ENCODE measurements around the gene PGM2L1.
"Not testable (repeated sequence)": the region's sequence is repeated elsewhere in the genome, so short reads cannot be mapped to it uniquely, and the experiment has no call there.

Gene PGM2L1

DNA sequence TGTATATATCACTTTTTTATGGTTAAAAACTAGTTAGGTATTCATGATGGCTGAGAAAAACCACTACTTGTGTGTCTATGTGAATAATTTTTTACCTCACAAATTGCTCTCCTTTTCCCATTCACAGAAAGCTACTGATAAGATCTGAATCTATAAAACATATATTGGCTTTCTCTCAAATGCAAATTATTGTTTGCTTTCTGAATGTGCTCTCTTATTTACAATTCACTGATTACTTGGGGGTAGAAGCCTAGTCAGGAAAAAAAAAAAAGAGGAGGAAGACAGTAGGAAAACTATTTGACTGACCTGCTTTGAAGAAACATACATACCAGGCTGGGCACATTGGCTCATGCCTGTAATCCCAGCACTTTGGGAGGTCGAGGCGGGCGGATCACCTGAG is 20.5 kb downstream of the PGM2L1 start:
- H3K9me3 Mint-ChIP-seq: no peaks in the 10 kb centered on the region
- H3K27me3 Mint-ChIP-seq: no peaks in the 10 kb centered on the region
- H3K4me1 Mint-ChIP-seq (ENCODE audit: low read depth): no peaks in the 10 kb centered on the region
- no peak overlapping the region for H3K27ac Mint-ChIP-seq
- H3K4me3 Mint-ChIP-seq: no peak overlapping the region
- H3K36me3 Mint-ChIP-seq (ENCODE audit: low read depth): no peaks in the 10 kb centered on the region

DNA sequence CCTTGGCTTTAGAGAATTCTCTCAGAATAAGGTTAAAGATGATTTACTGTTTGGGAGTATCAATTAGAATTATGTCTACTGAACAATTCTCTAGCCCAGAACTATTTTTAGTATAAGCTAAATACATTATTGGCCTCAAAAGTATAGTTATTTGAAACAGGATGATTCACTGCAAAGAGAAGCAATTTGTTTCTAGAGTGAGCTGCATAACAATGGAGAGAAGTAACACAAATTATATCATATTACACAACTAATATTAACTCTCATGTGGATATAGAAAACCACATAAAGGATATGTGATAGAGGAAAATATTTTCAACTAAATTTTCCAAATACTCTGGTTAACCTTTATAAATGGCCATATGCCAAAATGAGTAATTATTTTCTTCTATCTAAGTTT is 24.9 kb downstream of the PGM2L1 start:
- no peaks in the 10 kb centered on the region for H3K9me3 Mint-ChIP-seq
- no peaks in the 10 kb centered on the region for H3K4me1 Mint-ChIP-seq (ENCODE audit: low read depth)

DNA sequence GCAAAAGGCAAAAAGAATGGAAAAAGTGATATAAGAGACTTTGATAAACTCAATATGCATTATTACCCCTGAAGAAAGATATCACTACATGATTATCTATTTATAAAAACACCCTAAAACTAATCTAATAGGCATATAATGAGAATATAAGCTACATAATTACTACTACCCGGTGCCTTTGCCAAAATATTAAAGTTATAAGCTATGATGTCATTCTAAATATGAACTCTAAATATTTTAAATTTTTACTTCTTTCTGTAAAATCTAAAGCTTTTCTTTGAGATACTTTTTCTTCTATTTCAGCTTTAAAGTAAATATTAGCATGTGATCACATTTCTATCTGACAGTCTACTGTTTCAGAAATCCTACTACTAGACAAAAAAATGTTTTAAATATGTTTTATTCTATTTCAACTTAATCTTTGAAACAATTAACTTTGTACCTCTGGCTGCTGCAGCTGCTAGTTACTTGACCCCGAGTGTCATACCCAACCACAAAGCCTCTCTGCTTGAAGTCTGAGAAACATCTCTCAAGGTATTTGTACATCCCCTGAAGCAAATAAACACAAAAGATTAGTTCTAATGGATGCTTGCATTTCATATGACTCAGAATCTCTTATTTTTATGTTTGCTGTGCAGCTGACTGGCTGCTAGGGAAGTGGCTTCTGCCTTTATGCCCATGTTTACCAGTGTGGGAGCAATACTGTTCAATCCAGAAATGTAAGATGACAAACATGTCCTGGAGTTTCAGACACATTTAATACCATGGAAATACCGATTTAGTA is 26.8 kb downstream of the PGM2L1 start:
- Mint-ChIP-seq H3K27me3 (no peaks in the 10 kb centered on the region), H3K9me3 (no peaks in the 10 kb centered on the region), H3K4me3 (no peak overlapping the region), H3K4me1 (ENCODE audit: low read depth) (no peaks in the 10 kb centered on the region), H3K27ac (no peak overlapping the region), H3K36me3 (ENCODE audit: low read depth) (peaks cover 7% of the 10 kb centered on the region)

More for the DNA sequence above, 24.9 kb downstream of the PGM2L1 start:
- no peaks in the 10 kb centered on the region for H3K27me3 Mint-ChIP-seq
- H3K4me3 Mint-ChIP-seq: no peak overlapping the region
- H3K27ac Mint-ChIP-seq: no peak overlapping the region
- peaks cover 7% of the 10 kb centered on the region for H3K36me3 Mint-ChIP-seq (ENCODE audit: low read depth)

DNA sequence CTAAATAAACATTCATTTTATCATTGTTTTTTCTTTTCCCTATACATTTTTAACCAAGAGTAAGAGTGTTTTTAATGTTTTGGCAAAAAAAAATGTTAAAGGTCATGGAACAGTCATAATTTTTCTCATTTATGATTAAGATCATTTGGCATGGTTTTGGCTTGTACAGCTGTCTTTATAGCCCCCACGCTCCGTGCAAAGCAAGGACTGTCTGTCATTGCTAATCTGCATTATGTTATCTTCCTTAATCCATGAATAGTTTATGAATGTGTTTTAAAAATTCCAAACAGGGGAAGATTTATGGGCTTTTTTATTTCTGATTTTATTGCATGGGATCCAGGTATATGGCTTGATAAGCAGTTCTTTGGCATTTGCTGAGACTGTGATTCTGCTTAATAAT is 28.1 kb downstream of the PGM2L1 start:
- no peak overlapping the region for H3K4me3 Mint-ChIP-seq
- no peaks in the 10 kb centered on the region for H3K4me1 Mint-ChIP-seq (ENCODE audit: low read depth)
- no peak overlapping the region for H3K27ac Mint-ChIP-seq
- peaks cover 7% of the 10 kb centered on the region for H3K36me3 Mint-ChIP-seq (ENCODE audit: low read depth)
- no peaks in the 10 kb centered on the region for H3K27me3 Mint-ChIP-seq
- H3K9me3 Mint-ChIP-seq: no peaks in the 10 kb centered on the region

DNA sequence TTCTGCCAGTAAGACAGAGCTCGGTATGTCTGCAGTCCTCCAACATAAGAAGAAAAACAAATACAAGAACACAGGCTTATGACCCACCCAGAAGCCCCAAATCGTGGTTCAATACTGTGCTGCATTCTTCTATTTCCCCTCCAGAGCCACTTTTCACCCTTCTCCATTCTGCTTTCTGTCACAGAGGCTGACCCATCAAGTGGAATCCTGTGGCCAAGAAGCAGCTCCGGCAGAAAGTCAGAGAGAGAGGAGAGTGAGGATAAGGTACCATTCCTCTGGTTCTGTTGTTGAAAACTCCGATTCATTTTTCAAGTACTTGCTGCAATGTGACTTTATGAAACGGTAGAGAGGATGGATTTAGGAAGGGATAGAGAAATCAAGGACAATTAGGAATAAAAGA is 30.4 kb downstream of the PGM2L1 start:
- H3K27ac Mint-ChIP-seq: no peak overlapping the region
- peaks cover 7% of the 10 kb centered on the region for H3K36me3 Mint-ChIP-seq (ENCODE audit: low read depth)
- H3K4me1 Mint-ChIP-seq (ENCODE audit: low read depth): no peaks in the 10 kb centered on the region
- no peaks in the 10 kb centered on the region for H3K27me3 Mint-ChIP-seq
- no peak overlapping the region for H3K4me3 Mint-ChIP-seq
- no peaks in the 10 kb centered on the region for H3K9me3 Mint-ChIP-seq

DNA sequence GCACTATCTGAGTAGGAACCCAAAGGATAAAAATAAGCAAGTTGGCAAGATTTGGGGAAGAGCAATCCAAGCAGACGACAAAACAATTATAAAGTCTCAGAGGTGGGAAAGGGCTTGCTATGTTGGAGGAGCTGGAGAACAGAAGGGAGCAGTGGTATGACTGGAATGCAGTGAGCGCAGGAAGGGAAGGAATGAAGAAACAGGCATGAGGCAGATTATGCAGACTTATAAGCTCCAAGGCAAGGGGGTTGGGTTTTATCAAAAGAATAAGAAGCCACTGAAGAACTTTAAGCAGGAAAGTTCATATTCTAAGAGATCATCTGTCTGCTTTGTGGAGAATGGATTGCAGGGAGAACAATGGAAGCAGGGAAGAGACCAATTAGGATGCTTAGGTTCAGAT is 31.7 kb downstream of the PGM2L1 start:
- H3K9me3 Mint-ChIP-seq: no peaks in the 10 kb centered on the region

DNA sequence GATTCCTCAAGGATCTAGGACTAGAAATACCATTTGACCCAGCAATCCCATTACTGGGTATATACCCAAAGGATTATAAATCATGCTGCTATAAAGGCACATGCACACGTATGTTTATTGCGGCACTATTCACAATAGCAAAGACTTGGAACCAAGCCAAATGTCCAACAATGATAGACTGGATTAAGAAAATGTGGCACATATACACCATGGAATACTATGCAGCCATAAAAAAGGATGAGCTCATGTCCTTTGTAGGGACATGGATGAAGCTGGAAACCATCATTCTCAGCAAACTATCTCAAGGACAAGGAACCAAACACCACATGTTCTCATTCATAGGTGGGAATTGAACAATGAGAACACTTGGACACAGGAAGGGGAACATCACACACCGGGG is 32.4 kb downstream of the PGM2L1 start:
- not testable (repeated sequence) for H3K9me3 Mint-ChIP-seq; H3K27ac Mint-ChIP-seq; H3K4me1 Mint-ChIP-seq (ENCODE audit: low read depth); H3K27me3 Mint-ChIP-seq; H3K4me3 Mint-ChIP-seq
- H3K36me3 Mint-ChIP-seq (ENCODE audit: low read depth): peaks cover 19% of the 10 kb centered on the region

More for the DNA sequence above, 31.7 kb downstream of the PGM2L1 start:
- Mint-ChIP-seq H3K4me3 (no peak overlapping the region), H3K27me3 (no peaks in the 10 kb centered on the region), H3K4me1 (ENCODE audit: low read depth) (no peaks in the 10 kb centered on the region), H3K36me3 (ENCODE audit: low read depth) (peaks cover 17% of the 10 kb centered on the region), H3K27ac (no peak overlapping the region)

DNA sequence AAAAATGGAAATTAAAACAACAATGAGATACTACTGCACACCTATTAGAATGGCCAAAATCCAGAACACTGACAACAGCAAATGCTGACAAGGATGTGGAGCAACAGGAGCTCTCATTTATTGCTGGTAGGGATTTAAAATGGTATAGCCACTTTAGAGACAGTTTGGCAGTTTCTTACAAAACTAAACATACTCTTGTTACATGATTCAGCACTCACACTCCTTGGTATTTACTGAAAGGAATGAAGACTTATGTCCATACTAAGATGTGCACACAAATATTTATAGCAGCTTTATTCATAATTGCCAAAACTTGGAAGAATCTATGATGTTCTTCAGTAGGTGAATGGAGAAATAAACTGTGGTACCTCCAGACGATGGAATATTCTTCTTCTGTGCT is 40.8 kb downstream of the PGM2L1 start:
- Mint-ChIP-seq H3K4me3 (no peak overlapping the region), H3K27ac (no peak overlapping the region), H3K27me3 (no peaks in the 10 kb centered on the region), H3K36me3 (ENCODE audit: low read depth) (peaks cover 39% of the 10 kb centered on the region), H3K4me1 (ENCODE audit: low read depth) (peaks cover 4% of the 10 kb centered on the region), H3K9me3 (no peaks in the 10 kb centered on the region)

DNA sequence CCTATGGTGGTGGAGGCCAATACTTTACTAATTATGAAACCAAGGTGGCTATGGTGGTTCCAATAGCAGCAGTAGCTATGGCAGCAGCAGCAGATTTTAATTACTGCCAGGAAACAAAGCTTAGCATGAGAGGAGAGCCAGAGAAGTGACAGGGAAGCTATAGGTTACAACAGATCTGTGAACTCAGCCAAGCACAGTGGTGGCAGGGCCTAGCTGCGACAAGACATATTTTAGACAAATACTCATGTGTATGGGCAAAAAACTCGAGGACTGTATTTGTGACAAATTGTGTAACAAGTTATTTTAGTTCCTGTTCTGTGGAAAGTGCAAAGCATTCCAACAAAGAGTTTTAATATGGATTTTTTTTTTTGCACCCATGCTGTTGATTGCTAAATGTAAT is 42.6 kb downstream of the PGM2L1 start:
- no peaks in the 10 kb centered on the region for H3K9me3 Mint-ChIP-seq
- H3K4me1 Mint-ChIP-seq (ENCODE audit: low read depth): peaks cover 4% of the 10 kb centered on the region
- no peak overlapping the region for H3K27ac Mint-ChIP-seq
- H3K4me3 Mint-ChIP-seq: no peak overlapping the region
- H3K27me3 Mint-ChIP-seq: no peaks in the 10 kb centered on the region
- H3K36me3 Mint-ChIP-seq (ENCODE audit: low read depth): peaks cover 38% of the 10 kb centered on the region

DNA sequence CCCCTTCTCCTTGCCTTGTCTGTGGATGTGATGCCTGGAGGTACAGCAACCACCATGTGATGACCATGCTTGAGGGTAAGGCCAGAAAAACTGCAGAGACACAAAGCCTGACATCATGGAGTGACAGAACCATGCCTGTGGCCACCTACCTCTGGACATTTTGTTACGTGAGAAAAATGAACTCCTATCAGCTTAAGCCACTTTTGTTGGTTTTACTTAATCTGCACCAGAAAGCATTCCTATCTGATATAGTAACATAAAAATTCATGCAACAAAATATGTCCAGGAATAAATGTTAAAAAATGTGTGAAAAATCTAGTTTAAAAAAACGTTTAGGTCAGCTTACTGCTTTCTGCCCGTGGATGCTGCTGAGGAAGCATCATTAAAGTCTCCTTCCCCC is 44.2 kb downstream of the PGM2L1 start:
- H3K4me3 Mint-ChIP-seq: no peak overlapping the region
- no peak overlapping the region for H3K27ac Mint-ChIP-seq
- H3K9me3 Mint-ChIP-seq: no peaks in the 10 kb centered on the region
- H3K4me1 Mint-ChIP-seq (ENCODE audit: low read depth): peaks cover 4% of the 10 kb centered on the region
- no peaks in the 10 kb centered on the region for H3K27me3 Mint-ChIP-seq
- H3K36me3 Mint-ChIP-seq (ENCODE audit: low read depth): peaks cover 33% of the 10 kb centered on the region

DNA sequence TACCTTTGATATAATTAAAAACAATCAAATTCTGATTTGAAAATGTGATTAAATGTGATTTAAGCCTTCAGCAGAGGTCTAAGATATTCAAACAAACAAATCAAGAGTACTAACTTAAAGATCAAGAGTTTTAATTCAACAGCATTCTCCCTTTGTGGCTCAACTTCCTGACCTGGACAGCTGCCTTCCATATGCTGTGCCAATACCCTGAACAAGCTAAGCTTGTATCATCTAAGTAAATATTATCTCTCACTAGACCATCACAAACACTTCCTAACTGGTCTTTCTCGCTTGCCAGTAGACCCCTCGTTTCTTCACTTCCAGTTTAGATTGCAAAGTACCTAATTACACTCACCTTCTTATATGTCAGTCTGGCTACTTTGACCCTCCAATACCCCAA is 50.9 kb downstream of the PGM2L1 start:
- Mint-ChIP-seq H3K4me1 (ENCODE audit: low read depth) (no peaks in the 10 kb centered on the region), H3K4me3 (no peak overlapping the region), H3K27me3 (no peaks in the 10 kb centered on the region), H3K9me3 (no peaks in the 10 kb centered on the region), H3K36me3 (ENCODE audit: low read depth) (peaks cover 9% of the 10 kb centered on the region), H3K27ac (no peak overlapping the region)

DNA sequence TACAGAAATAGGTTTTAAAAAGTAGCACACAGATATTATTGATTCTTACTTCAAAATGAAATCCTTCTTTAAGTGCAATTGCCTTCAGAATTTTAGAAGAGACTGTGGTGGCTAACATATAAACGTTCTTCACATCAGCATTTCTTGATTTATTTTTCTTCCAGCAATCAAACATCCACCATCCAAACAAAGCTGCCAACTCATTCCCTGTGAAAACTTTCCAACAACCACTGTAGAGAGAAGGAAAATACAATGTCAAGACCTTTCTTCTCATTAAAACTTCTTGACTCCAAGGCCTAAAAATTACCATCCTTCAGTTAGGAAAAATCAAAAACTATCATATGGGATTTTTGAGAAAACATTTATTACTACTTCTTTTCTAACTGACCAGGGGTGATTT is 52.8 kb downstream of the PGM2L1 start:
- H3K4me3 Mint-ChIP-seq: no peak overlapping the region
- H3K27ac Mint-ChIP-seq: no peak overlapping the region
- H3K27me3 Mint-ChIP-seq: no peaks in the 10 kb centered on the region
- no peaks in the 10 kb centered on the region for H3K9me3 Mint-ChIP-seq
- H3K36me3 Mint-ChIP-seq (ENCODE audit: low read depth): peaks cover 11% of the 10 kb centered on the region
- H3K4me1 Mint-ChIP-seq (ENCODE audit: low read depth): no peaks in the 10 kb centered on the region

DNA sequence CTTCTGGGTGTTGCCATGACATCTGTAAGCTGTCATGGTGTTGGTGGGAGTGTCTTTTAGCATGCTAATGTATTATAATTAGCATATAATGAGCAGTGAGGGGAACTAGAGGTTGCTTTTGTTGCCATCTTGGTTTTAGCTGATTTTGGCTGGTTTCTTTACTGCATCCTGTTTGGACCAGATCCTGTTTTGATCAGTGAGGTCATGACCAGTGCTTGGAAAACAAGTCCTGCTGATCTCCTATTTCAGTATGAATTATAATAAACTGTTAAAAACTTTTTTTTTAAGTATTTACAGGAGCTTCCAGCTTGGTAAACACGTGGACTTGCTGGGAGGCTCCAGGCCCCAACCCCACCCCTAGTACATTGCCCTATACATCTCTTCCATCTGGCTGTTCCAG is 56.3 kb downstream of the PGM2L1 start:
- Mint-ChIP-seq H3K27ac (no peak overlapping the region), H3K4me1 (ENCODE audit: low read depth) (no peaks in the 10 kb centered on the region), H3K27me3 (no peaks in the 10 kb centered on the region), H3K4me3 (no peak overlapping the region), H3K9me3 (no peaks in the 10 kb centered on the region), H3K36me3 (ENCODE audit: low read depth) (peaks cover 12% of the 10 kb centered on the region)

DNA sequence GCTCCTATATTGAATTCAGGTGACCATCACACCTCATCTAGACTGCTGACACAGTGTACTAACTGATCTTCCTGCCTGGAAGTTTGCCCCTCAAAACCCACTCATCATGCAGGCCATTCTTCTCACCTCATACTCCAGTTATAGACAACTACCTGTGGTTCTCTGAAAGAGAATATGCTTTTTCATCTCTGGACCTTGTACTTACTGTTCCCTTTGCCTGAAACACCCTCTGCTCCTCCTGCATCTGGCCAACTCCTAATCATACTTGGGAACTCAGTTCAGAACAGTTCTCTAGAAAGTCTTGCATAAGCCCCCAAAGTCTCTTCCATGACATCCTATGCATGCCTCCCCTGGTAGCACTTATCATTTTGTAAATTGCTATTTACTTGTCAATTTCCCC is 58.6 kb downstream of the PGM2L1 start:
- H3K9me3 Mint-ChIP-seq: no peaks in the 10 kb centered on the region
- no peaks in the 10 kb centered on the region for H3K27me3 Mint-ChIP-seq
- H3K27ac Mint-ChIP-seq: no peak overlapping the region
- no peaks in the 10 kb centered on the region for H3K4me1 Mint-ChIP-seq (ENCODE audit: low read depth)
- no peak overlapping the region for H3K4me3 Mint-ChIP-seq
- H3K36me3 Mint-ChIP-seq (ENCODE audit: low read depth): peaks cover 12% of the 10 kb centered on the region

DNA sequence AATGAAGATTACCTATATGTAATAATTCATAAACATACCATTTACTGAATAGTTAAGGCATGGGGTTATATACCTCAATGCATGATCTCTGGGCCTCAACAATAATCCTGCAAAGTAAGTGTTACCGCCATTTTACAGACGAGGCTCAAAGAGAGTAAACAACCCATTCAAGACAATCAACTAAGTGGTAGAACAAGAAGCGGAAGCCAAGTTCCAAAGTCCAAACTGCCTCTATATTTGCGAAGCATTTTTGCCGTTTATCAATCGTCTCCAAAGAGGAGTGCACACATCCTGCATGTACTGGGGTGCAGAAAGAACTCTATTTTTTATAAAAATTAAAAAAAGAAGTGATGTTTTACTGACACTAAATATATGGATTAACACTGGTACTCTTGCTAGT is 59.3 kb downstream of the PGM2L1 start:
- no peaks in the 10 kb centered on the region for H3K4me1 Mint-ChIP-seq (ENCODE audit: low read depth)
- no peak overlapping the region for H3K4me3 Mint-ChIP-seq
- H3K36me3 Mint-ChIP-seq (ENCODE audit: low read depth): peaks cover 12% of the 10 kb centered on the region
- no peaks in the 10 kb centered on the region for H3K9me3 Mint-ChIP-seq
- H3K27ac Mint-ChIP-seq: no peak overlapping the region
- H3K27me3 Mint-ChIP-seq: no peaks in the 10 kb centered on the region

DNA sequence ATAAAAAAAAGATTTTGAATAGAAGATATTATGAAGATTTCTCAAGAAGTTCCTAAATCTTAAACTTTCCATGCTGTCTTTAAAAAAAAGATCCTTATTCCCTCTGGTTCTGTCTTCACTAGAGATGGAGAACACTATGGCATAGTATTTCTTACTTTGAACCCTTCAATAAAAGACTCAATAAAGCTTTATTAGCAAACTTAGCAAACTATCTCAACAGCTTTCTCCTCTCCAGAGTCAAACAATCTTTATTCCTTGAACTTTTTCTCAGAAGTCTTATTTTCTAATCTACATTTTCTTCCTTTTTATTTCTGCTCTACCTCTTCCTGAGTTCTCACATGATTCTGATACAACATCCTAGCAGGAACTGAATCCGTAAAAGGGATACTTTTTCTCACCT is 65.0 kb downstream of the PGM2L1 start:
- no peak overlapping the region for H3K27ac Mint-ChIP-seq
- H3K4me3 Mint-ChIP-seq: no peak overlapping the region
- no peaks in the 10 kb centered on the region for H3K9me3 Mint-ChIP-seq
- H3K27me3 Mint-ChIP-seq: no peaks in the 10 kb centered on the region
- no peaks in the 10 kb centered on the region for H3K4me1 Mint-ChIP-seq (ENCODE audit: low read depth)
- no peaks in the 10 kb centered on the region for H3K36me3 Mint-ChIP-seq (ENCODE audit: low read depth)

Measured in stimulated activated naive CD8-positive, alpha-beta T cell treated with anti-CD3 and anti-CD28 coated beads, Interleukin-15, Interleukin-2, amounts not matched to agents 100 ng/mL and 50 ng/mL, for 24 hours (primary cell).